ENCODE results near the gene NXPH2.

- no peak for TF ChIP-seq CTCF (conservative IDR thresholded peaks at IDR 0.05 in 1 of 2, IDR thresholded peaks at IDR 0.05 in 1 of 2; ENCODE audit: low read depth in 1 of 2, low read length in 2 of 2)
- no peak for TF ChIP-seq EZH2 (IDR thresholded peaks at IDR 0.05; ENCODE audit: low read length, missing control alignments)
Measured at GRCh38 chr2:138648606-138649005, 131.6 kb downstream of the NXPH2 start.

Measured in fibroblast of lung (primary cell).